ENCODE results near the gene SGMS1. TPM values are rescaled to one million over a fixed set of nuclear protein-coding genes. Genes with fewer than 3 reads are reported as not detected.
"Not testable (repeated sequence)": the region's sequence is repeated elsewhere in the genome, so short reads cannot be mapped to it uniquely, and the experiment has no call there.

SGMS1 gene
- polyA plus RNA-seq, 3 donors, result 6.6 to 17.5 (median 8.4) TPM

GRCh38 chr10:50387007-50387731 lies 236.6 kb downstream of the SGMS1 start:
- WGBS, 3 donors, result 87 to 94% (median 93%) methylated on average over 7 of the region's 7 CpGs
- no peak overlapping the region for H3K27ac ChIP-seq (ENCODE audit: low read depth, low read length)

DNA sequence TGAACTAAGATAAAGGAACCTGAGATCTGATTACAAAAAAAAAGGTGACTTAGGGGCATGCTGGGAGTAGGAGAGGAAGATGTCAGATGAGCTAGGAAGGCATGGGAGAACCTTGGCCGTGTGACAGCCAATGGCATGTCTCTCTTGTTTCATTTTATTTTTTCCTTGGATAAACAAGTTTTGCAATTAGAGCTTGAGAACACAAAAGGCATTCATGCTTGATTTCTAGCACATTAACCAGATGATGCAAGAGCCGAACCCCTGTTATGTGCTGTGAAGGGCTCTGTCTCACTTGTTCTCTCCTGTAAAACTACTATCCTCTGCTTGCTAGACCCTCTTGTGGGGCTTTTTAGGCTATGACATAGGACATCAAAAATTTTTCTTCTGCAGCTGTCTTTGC lies 238.1 kb downstream of the SGMS1 start:
- H3K27ac ChIP-seq (ENCODE audit: low read depth, low read length), result no peak overlapping the region
- 70 to 82% (median 75%) methylated on average over 2 of the region's 2 CpGs for WGBS, 3 donors

DNA sequence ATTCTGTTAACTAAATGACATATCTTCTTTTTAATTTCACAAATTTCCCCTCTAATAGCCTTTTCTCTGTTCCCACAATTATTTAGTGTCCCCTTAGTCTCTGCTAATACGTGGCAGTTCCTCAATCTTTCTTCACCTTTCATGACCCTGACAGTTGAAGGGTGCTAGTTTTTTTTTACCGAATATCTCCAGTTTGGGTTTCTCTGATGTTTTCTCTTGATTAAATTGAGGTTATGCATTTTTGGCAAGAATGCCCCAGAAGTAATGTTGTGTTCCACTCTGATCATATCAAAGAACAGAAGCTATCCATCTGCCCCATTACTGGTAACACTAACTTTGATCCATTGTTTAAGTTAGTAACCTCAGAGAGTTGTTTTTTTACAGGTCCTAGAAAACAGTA lies 238.9 kb downstream of the SGMS1 start:
- H3K27ac ChIP-seq (ENCODE audit: low read depth, low read length), result no peak overlapping the region
- 57 to 82% (median 73%) methylated on average over 2 of the region's 2 CpGs for WGBS, 3 donors

GRCh38 chr10:50384238-50384637 lies 239.5 kb downstream of the SGMS1 start:
- H3K27ac ChIP-seq (ENCODE audit: low read depth, low read length), result no peak overlapping the region

GRCh38 chr10:50382576-50383023 lies 241.2 kb downstream of the SGMS1 start:
- WGBS, 3 donors, result 38 to 77% (median 58%) methylated on average over 4 of the region's 4 CpGs

DNA sequence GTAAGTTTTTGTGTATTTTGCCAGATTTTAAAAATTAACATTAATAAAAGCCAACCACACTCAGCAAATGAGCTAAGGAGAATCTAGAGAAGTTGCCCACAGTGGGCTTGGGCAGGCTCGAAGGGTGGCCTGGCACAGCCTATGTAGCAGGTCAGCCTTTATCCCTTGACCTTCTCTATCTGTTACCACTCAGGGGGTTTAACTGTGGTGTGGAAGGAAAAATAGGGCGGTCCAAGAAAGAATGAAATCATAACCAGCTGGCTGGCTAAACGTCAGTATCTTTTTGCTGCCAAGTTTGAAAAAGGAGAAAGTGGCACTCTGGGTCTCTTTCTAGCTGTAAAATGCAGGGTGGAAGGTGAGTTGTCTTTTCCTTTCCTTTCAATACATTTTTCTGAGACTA lies 242.1 kb downstream of the SGMS1 start:
- no peak overlapping the region for H3K27ac ChIP-seq (ENCODE audit: low read depth, low read length)
- WGBS, 3 donors, result 36 to 60% (median 56%) methylated on average over 3 of the region's 3 CpGs

More at GRCh38 chr10:50382576-50383023, 241.2 kb downstream of the SGMS1 start:
- H3K27ac ChIP-seq (ENCODE audit: low read depth, low read length), result no peak overlapping the region

DNA sequence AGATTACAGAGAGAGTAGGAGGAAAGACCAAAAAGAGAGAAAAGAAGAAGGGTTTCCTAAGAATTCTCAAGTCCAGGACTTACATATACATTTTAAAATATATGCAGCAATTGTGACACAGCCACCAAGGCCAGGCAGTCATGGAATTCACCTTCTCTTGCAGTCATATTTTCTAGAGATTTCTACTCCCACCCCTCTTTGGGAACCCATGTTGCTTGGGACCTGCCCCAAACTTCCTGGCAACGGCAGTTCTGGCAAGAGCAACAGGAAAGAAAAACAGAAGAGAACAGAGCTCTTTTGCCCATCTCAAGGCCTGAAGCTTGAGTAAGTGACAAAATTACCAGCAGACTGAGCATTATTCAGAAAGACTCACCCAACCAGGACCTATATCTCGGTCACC lies 244.1 kb downstream of the SGMS1 start:
- no peak overlapping the region for H3K27ac ChIP-seq (ENCODE audit: low read depth, low read length)
- 28 to 68% (median 38%) methylated on average over 2 of the region's 2 CpGs for WGBS, 3 donors

DNA sequence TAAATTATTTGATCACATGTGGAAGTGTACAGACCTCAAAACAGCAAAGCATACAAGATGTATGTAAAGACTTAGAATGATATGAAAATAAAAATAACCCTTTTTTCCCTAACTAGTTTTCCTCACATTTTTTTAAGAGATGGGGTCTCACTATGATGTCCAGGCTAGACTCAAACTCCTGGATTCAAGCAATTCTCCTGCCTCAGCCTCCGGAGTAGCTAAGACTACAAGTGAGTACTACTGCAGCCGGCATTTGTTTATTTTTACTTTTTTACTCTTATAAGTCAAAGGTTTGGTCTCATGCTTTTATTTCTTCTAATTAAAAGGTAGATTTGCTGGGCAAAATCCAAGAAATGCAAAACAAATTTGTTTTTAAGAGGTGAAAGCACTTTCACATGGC lies 248.0 kb downstream of the SGMS1 start:
- 74 to 95% (median 92%) methylated on average over 2 of the region's 2 CpGs for WGBS, 3 donors
- H3K27ac ChIP-seq (ENCODE audit: low read depth, low read length), result no peak overlapping the region

DNA sequence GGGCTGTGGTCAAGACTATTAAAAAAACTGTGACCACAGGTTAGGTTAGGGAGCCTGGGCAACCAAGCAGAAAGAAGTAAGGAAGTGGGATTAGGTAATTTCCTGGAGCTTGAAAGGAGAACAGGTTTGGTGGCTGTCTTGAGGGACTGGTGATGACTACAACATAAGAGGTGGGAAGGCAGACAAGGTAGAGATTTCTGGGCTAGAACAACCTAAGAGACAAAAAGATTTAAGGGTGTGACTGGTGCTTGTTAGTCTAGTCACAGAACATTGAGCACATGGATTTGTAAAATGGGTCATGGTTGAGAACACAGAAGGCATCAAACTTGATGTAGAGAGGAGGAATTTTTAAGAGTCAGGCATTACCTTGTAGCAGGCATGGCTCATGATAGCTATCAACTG lies 248.7 kb downstream of the SGMS1 start:
- no peak overlapping the region for H3K27ac ChIP-seq (ENCODE audit: low read depth, low read length)

GRCh38 chr10:50373821-50374501 lies 249.8 kb downstream of the SGMS1 start:
- H3K27ac ChIP-seq (ENCODE audit: low read depth, low read length), result no peak overlapping the region
- 33 to 56% (median 38%) methylated on average over 1 of the region's 1 CpG for WGBS, 3 donors

- WGBS, 3 donors, result 92 to 100% (median 94%) methylated on average over 1 of the region's 1 CpG
- H3K27ac ChIP-seq (ENCODE audit: low read depth, low read length), result no peak overlapping the region
These were observed 253.8 kb downstream of the SGMS1 start for GRCh38 chr10:50369931-50370330.

DNA sequence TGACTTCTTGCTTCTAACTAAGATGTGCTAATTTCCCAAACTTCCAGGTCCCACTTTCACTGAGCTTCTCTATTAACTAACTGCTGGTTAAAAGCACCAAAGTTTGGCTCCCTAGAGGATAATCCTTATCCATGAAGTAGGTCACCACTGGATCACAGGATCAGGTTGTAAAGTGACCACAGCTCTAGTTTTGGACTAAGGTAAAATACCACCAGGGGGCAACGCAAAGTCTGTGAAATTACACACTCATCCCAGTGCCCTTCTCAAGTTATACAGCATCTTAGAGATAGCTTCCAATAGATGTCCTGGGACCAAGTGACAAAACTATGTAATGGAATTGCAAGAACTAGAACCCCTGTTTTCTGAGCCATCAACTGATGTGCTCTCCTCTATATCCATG lies 256.0 kb downstream of the SGMS1 start:
- H3K27ac ChIP-seq (ENCODE audit: low read depth, low read length), result no peak overlapping the region
- WGBS, 3 donors, result 88 to 97% (median 94%) methylated on average over 1 of the region's 1 CpG

DNA sequence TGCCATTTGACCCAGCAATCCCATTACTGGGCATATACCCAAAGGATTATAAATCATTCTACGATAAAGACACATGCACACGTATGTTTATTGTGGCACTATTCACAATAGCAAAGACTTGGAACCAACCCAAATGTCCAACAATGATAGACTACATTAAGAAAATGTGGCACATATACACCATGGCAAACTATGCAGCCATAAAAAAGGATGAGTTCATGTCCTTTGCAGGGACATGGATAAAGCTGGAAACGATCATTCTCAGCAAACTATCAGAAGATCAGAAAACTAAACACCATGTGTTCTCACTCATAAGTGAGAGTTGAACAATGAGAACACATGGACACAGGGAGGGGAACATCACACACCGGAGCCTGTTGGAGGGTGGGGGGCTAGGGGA lies 257.3 kb downstream of the SGMS1 start:
- 60 to 93% (median 92%) methylated on average over 4 of the region's 4 CpGs for WGBS, 3 donors
- H3K27ac ChIP-seq (ENCODE audit: low read depth, low read length), result not testable (repeated sequence)

DNA sequence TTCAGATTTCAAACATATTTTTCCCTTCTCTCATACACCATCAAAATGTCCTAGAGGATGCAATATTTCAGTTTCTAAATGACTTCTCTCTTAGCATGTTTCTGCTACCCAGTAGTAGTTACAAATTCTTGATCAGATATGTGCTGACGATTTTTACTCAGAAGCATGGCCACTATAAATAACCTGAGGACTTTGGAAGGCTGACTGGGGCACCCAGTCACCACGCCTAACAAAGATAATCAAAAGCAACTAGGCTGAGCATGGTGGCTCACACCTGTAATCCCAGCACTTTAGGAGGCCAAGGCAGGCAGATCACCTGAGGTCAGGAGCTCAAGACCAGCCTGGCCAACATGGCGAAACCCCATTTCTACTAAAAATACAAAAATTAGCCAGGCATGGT lies 259.0 kb downstream of the SGMS1 start:
- 79 to 91% (median 87%) methylated on average over 3 of the region's 3 CpGs for WGBS, 3 donors
- not testable (repeated sequence) for H3K27ac ChIP-seq (ENCODE audit: low read depth, low read length)

DNA sequence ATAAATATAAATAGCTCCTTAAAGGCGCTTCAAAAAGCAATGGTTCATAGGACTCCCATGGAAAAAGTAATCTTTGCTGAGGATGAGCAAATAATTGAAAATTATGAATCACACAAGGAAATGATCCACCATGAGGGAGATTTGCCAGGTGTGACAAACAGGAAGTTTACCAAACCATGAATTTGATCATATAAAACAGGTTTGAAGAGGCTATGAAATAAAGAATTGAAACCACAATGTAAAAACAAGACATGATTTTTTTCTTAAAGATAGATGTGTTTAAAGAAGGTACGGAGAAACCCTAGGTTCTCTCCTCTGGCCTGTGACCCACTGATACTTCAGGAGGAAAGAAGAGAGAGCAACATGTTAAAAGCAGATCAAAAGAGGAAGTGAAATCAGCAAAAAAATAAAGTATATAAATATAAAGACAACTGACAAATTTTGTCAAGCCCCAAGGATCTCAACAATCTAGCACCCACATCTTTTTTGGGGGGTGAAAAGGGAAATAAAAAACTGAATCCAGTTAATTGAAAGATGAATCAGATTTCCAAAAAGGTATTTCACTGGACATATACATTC lies 261.1 kb downstream of the SGMS1 start:
- no peak overlapping the region for H3K27ac ChIP-seq (ENCODE audit: low read depth, low read length)
- 91 to 94% (median 93%) methylated on average over 2 of the region's 2 CpGs for WGBS, 3 donors

DNA sequence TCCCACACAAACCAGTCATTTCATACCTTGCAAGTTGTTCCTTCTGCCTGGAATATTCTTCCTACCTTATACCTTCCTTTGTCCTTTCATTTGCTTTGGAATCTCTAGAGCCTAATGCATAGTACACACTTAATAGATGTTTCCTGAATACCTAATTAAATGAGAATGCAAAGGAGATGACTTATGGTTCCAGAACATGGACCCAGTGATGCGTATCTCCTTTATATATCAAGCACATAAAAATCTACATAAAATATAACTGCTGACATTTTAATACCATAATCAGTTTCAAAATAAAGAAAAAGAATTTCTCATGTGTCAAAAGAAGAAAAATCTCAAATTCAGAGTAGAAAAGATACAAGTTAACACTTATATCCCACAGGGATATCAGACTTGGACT lies 261.8 kb downstream of the SGMS1 start:
- WGBS, 3 donors, result 96 to 98% (median 96%) methylated on average over 1 of the region's 1 CpG
- H3K27ac ChIP-seq (ENCODE audit: low read depth, low read length), result no peak overlapping the region

GRCh38 chr10:50360077-50360850 lies 263.5 kb downstream of the SGMS1 start:
- 53 to 64% (median 57%) methylated on average over 5 of the region's 5 CpGs for WGBS, 3 donors
- no peak overlapping the region for H3K27ac ChIP-seq (ENCODE audit: low read depth, low read length)

GRCh38 chr10:50358925-50359687 lies 264.6 kb downstream of the SGMS1 start:
- no peak overlapping the region for H3K27ac ChIP-seq (ENCODE audit: low read depth, low read length)
- WGBS, 3 donors, result 61 to 75% (median 70%) methylated on average over 1 of the region's 1 CpG
